Adrenal gland (tissue), 12 donors: ENCODE measurements around the gene CUL3. TPM values are rescaled to one million over a fixed set of nuclear protein-coding genes. Genes with fewer than 3 reads are reported as not detected.

Source experiments
- DNase-seq, 7 donors: peaks; one replicate each; pipeline ENCODE4 v3.0.0-alpha.2; 2019 to 2020
- H3K27ac ChIP-seq, 5 donors: fragments of 200-600 bp; sonication (generic) in 4 of 5; 1 replicate in 3 of 5; 2 replicates in 2 of 5; pipeline versions ENCODE4 v1.5.1 to v1.8.0; 2016 to 2020; ENCODE audit warnings: mild to moderate bottlenecking in 1 of 5
- H3K27me3 ChIP-seq: fragments of 200-600 bp; 2 replicates; pipeline ENCODE4 v1.8.0; 2021
- H3K36me3 ChIP-seq, 2 donors: fragments of 200-600 bp; replicated peaks in 1 of 2; 1 replicate in 1 of 2; 2 replicates in 1 of 2; pipeline versions ENCODE4 v1.5.1 to v1.8.0; 2018 to 2022
- H3K4me1 ChIP-seq, 2 donors: fragments of 200-600 bp; replicated peaks in 1 of 2; 1 replicate in 1 of 2; 2 replicates in 1 of 2; pipeline versions ENCODE4 v1.5.1 to v1.8.0; 2018 to 2021
- H3K4me3 ChIP-seq, 4 donors: fragments of 200-600 bp; sonication (generic) in 3 of 4; one replicate each; pipeline ENCODE4 v1.5.1; 2016 to 2018
- H3K9me3 ChIP-seq, 3 donors: fragments of 200-600 bp; sonication (generic) in 1 of 3; replicated peaks in 1 of 3; 1 replicate in 2 of 3; 2 replicates in 1 of 3; pipeline versions ENCODE4 v1.5.1 to v1.8.0; 2016 to 2021
- POLR2A ChIP-seq, 2 donors: fragments of 450-650 bp; IDR thresholded peaks; one replicate each; pipeline ENCODE4 v1.6.1; 2017; ENCODE audit warnings: antibody characterized with exemption in 2 of 2, mild to moderate bottlenecking in 2 of 2, moderate library complexity in 1 of 2
- WGBS, 4 donors: extraction: QIAGEN DNeasy Blood & Tissue Kit in 2 of 4; methylation state at CpG; one replicate each; pipeline versions ENCODE4 v1.1.5 to v1.1.7; 2013 to 2017; 5-methylcytosine and 5-hydroxymethylcytosine counted together
- intact Hi-C, 2 donors: fragments of 100-400 bp; cut with DNase I; formaldehyde crosslinking; loops; one replicate each; pipeline versions ENCODE4 v1.14.1 to v1.15.0; 2022 to 2023
- polyA plus RNA-seq, 3 donors: library from polyadenylated mRNA; stranded (reverse); fragments of 200-250 nt in 2 of 3; fragments of 350-450 nt in 1 of 3; fragmentation: Illumina TruSeq in 1 of 3; extraction: RNeasy Lipid Tissue Mini Kit (QIAGEN cat#74804) in 1 of 3; gene quantifications; one replicate each; pipeline ENCODE4 v1.2.3, GENCODE V29; 2013 to 2014
- total RNA-seq, 9 donors: library from RNA; depleted of rRNA in 4 of 9; stranded (reverse); fragments of >200 nt in 4 of 9; fragments of 120-200 nt in 1 of 9; fragmentation: NEBNext Ultra II Directional in 1 of 9; extraction: Animal tissue kit (Norgen Biotek cat#: 25700) in 1 of 9; gene quantifications; one replicate each; pipeline versions ENCODE4 v1.1.0 to v1.2.4, GENCODE V29; 2013 to 2023
- TF ChIP-seq, protein P1 (sequence below), 6 experiments: fragments of 450-650 bp in 4 of 6; fragments of 200-600 bp in 2 of 6; sonication (generic) in 1 of 6; IDR thresholded peaks; 1 replicate in 5 of 6; 2 replicates in 1 of 6; pipeline versions ENCODE4 v1.5.1 to v1.8.0; 2016 to 2021; ENCODE audit warnings: antibody characterized with exemption in 6 of 6, mild to moderate bottlenecking in 2 of 6, moderate library complexity in 1 of 6
- donor health status: healthy with polysubstance abuse.
- donor health status: Bipolar disorder and iron deficiency.
- donor health status: DM: yes; HTN: yes; CAD: no.
- donor health status: DM: no; HTN: no; CAD: no.
- donor health status: DM: no; HTN: no; CAD: no.
- donor health status: DM: yes; HTN: yes; CAD: no.

The CUL3 gene
- total and polyA plus RNA-seq, 12 donors = 40.5 to 122 (median 75.0) TPM

GRCh38 chr2:224440988-224441387 is 144.2 kb downstream of the CUL3 start:
- H3K4me3 ChIP-seq = no peak overlapping the region
- intact Hi-C loops = loop anchor here (10.0 kb wide), 2 partner anchors 76 to 86 kb away; no protein-coding TSS in a partner anchor

DNA sequence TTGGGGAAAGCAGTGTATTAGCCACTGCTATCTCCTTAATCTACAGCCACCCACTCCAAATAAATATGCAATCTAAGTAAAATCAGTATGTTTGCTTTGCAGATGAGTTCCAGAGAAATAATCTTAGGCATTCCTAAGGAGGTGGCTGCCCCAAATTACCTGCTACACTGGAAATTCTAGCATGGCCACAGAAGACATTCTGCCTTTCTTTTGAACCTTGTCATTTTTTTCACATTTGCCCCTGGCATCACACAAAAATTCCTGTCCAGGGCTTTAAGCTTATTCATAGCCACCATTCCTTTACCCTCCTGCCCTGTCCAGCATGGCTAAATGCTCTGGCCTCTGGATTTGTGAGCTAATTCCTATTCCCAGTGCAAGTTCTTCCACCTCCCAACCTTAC is 146.4 kb downstream of the CUL3 start:
- H3K9me3 ChIP-seq = no peaks in the 10 kb centered on the region
- peaks cover 0 to 8% of the 10 kb centered on the region in 2 donors for H3K4me1 ChIP-seq
- intact Hi-C loops = no loop called here
- TF ChIP-seq POLR2A (IDR thresholded peaks at IDR 0.05) = no peak
- TF ChIP-seq, protein P1, sequence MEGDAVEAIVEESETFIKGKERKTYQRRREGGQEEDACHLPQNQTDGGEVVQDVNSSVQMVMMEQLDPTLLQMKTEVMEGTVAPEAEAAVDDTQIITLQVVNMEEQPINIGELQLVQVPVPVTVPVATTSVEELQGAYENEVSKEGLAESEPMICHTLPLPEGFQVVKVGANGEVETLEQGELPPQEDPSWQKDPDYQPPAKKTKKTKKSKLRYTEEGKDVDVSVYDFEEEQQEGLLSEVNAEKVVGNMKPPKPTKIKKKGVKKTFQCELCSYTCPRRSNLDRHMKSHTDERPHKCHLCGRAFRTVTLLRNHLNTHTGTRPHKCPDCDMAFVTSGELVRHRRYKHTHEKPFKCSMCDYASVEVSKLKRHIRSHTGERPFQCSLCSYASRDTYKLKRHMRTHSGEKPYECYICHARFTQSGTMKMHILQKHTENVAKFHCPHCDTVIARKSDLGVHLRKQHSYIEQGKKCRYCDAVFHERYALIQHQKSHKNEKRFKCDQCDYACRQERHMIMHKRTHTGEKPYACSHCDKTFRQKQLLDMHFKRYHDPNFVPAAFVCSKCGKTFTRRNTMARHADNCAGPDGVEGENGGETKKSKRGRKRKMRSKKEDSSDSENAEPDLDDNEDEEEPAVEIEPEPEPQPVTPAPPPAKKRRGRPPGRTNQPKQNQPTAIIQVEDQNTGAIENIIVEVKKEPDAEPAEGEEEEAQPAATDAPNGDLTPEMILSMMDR (IDR thresholded peaks at IDR 0.05) = no peak
- H3K27ac ChIP-seq = no peak overlapping the region
- H3K36me3 ChIP-seq = no peaks in the 10 kb centered on the region
- no peak overlapping the region for H3K4me3 ChIP-seq
- no peak for DNase-seq
- peaks cover 9% of the 10 kb centered on the region for H3K27me3 ChIP-seq

More at GRCh38 chr2:224440988-224441387, 144.2 kb downstream of the CUL3 start:
- 62 to 78% (median 70%) methylated on average over 5 of the region's 5 CpGs for WGBS, 4 donors
- Histone ChIP-seq H3K27ac (no peak overlapping the region), H3K36me3 (no peaks in the 10 kb centered on the region), H3K4me1 (peaks cover 0 to 8% of the 10 kb centered on the region in 2 donors), H3K27me3 (peaks cover 9% of the 10 kb centered on the region), H3K9me3 (no peaks in the 10 kb centered on the region)
- no peak for TF ChIP-seq POLR2A (IDR thresholded peaks at IDR 0.05)
- TF ChIP-seq, protein P1 (IDR thresholded peaks at IDR 0.05) = no peak
- no peak for DNase-seq

- Histone ChIP-seq H3K4me3 (no peak overlapping the region), H3K27ac (no peak overlapping the region), H3K4me1 (no peaks in the 10 kb centered on the region), H3K27me3 (no peaks in the 10 kb centered on the region), H3K36me3 (no peaks in the 10 kb centered on the region), H3K9me3 (no peaks in the 10 kb centered on the region)
- DNase-seq = no peak
- TF ChIP-seq POLR2A (IDR thresholded peaks at IDR 0.05) = no peak
- TF ChIP-seq, protein P1 (IDR thresholded peaks at IDR 0.05) = no peak
- intact Hi-C loops = no loop called here
- 94 to 100% methylated on average over 1 of the region's 1 CpG; no CpG with 5 or more reads in 2 of the 4 donors for WGBS, 4 donors
Observed at GRCh38 chr2:224436634-224437033, 148.5 kb downstream of the CUL3 start.

DNA sequence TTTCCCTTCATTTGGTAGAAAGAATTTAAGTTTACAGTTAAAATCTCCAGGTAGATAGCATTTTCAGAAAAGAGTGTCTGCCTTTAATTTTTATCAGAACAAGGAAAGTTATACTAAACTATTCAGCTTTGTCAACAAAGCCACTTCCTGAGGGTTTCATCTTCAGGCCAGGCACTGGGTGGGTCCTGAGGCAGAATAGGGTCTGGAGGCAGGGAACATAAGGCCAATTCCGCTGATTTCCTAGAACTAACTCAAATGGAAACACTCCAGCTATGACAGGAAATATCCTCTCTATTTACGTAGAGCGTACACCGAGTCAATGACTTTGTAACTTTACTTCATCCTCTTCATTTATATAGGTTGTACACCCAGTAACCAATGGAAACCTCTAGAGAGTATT is 150.5 kb downstream of the CUL3 start:
- Histone ChIP-seq H3K4me3 (no peak overlapping the region), H3K27me3 (no peaks in the 10 kb centered on the region), H3K27ac (no peak overlapping the region), H3K9me3 (no peaks in the 10 kb centered on the region), H3K36me3 (no peaks in the 10 kb centered on the region), H3K4me1 (no peaks in the 10 kb centered on the region)
- intact Hi-C loops = no loop called here
- TF ChIP-seq POLR2A (IDR thresholded peaks at IDR 0.05) = no peak
- TF ChIP-seq, protein P1 (IDR thresholded peaks at IDR 0.05) = no peak
- 67 to 77% (median 76%) methylated on average over 4 of the region's 4 CpGs for WGBS, 4 donors
- DNase-seq = no peak
